Globus pallidus (tissue), 1 donor: ENCODE measurements around the gene PKLR.
"Not testable (repeated sequence)": the region's sequence is repeated elsewhere in the genome, so short reads cannot be mapped to it uniquely, and the experiment has no call there.

ENCODE experiments used
- DNase-seq: peaks from one replicate; pipeline ENCODE4 v3.0.0-alpha.2; 2015; ENCODE audit warnings: low spot score

PKLR gene

GRCh38 chr1:155301342-155301841 lies at the start of gene PKLR:
Gene PKLR, minus strand, starts transcription at chr1:155301438. Its CDS starts 43 bp downstream, at chr1:155301395.
- no peak for DNase-seq

GRCh38 chr1:155342842-155343241 lies 41.6 kb upstream of the PKLR start:
- DNase-seq = no peak

- no peak for DNase-seq
These were observed 38.4 kb upstream of the PKLR start for GRCh38 chr1:155339515-155340097.

GRCh38 chr1:155334962-155335361 lies 33.7 kb upstream of the PKLR start:
- no peak for DNase-seq

GRCh38 chr1:155329980-155330598 lies 28.9 kb upstream of the PKLR start:
- no peak for DNase-seq

GRCh38 chr1:155328856-155329255 lies 27.6 kb upstream of the PKLR start:
- not testable (repeated sequence) for DNase-seq

- DNase-seq = no peak
These were observed 26.7 kb upstream of the PKLR start for GRCh38 chr1:155327981-155328380.

GRCh38 chr1:155326631-155327037 lies 25.4 kb upstream of the PKLR start:
- DNase-seq = no peak

- DNase-seq = no peak
These were observed 24.8 kb upstream of the PKLR start for GRCh38 chr1:155326020-155326526.

GRCh38 chr1:155325603-155325893 lies 24.3 kb upstream of the PKLR start:
- DNase-seq = no peak

- DNase-seq = no peak
These were observed 23.7 kb upstream of the PKLR start for GRCh38 chr1:155324717-155325602.

- DNase-seq = peak; percentile 96
These were observed 22.9 kb upstream of the PKLR start for GRCh38 chr1:155324037-155324716.

- peak; percentile 81 for DNase-seq
These were observed 22.4 kb upstream of the PKLR start for GRCh38 chr1:155323729-155324036.

GRCh38 chr1:155322953-155323728 lies 21.9 kb upstream of the PKLR start:
- DNase-seq = peak; percentile 84

- no peak for DNase-seq
These were observed 21.3 kb upstream of the PKLR start for GRCh38 chr1:155322571-155322952.

- DNase-seq = no peak
These were observed 20.6 kb upstream of the PKLR start for GRCh38 chr1:155321639-155322503.

- peak; percentile 64 for DNase-seq
These were observed 19.7 kb upstream of the PKLR start, which contains the start of gene RUSC1 for GRCh38 chr1:155320661-155321617. Gene RUSC1, plus strand, starts transcription at chr1:155320894. Its CDS starts 880 bp downstream, at chr1:155321774.

GRCh38 chr1:155320252-155320651 lies 19.0 kb upstream of the PKLR start:
- DNase-seq = no peak

- no peak for DNase-seq
These were observed 18.3 kb upstream of the PKLR start for GRCh38 chr1:155319536-155319935.
